NB4 (cell line): Measurements from ENCODE around the gene PCP4.

Experiments used
- POLR2A ChIP-seq: IDR thresholded peaks from 2 replicates; pipeline ENCODE4 v1.6.1; 2011; ENCODE audit warnings: mild to moderate bottlenecking; ENCODE audit not compliant: insufficient read length; ENCODE audit errors: extremely low read depth
- TF ChIP-seq, protein P1 (sequence below): IDR thresholded peaks from one replicate; pipeline ENCODE4 v1.5.1; 2012; ENCODE audit warnings: low read depth, low read length
- TF ChIP-seq, protein P2 (sequence below): IDR thresholded peaks from 2 replicates; pipeline ENCODE4 v1.6.1; 2011; ENCODE audit warnings: low read depth, low read length

DNA sequence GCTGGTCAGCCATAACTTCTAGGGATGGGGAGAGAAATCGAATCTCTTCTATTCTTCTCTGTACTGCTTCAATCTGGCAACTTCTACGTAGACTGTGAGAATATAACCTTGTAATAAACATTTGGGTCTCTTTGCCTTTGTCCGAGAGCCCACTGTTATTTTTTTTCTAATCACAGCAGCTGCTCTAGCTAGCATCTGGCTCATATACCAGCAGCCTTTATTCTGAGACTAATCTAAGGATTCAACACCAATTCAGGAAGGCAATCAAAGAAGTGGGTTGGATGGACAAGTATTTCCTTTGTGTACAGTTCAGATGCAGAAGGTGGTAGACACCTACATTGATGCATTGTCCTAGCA, 15.6 kb downstream of the PCP4 start:
- TF ChIP-seq, protein P1, sequence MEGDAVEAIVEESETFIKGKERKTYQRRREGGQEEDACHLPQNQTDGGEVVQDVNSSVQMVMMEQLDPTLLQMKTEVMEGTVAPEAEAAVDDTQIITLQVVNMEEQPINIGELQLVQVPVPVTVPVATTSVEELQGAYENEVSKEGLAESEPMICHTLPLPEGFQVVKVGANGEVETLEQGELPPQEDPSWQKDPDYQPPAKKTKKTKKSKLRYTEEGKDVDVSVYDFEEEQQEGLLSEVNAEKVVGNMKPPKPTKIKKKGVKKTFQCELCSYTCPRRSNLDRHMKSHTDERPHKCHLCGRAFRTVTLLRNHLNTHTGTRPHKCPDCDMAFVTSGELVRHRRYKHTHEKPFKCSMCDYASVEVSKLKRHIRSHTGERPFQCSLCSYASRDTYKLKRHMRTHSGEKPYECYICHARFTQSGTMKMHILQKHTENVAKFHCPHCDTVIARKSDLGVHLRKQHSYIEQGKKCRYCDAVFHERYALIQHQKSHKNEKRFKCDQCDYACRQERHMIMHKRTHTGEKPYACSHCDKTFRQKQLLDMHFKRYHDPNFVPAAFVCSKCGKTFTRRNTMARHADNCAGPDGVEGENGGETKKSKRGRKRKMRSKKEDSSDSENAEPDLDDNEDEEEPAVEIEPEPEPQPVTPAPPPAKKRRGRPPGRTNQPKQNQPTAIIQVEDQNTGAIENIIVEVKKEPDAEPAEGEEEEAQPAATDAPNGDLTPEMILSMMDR, result no peak
- TF ChIP-seq POLR2A, result no peak
- TF ChIP-seq, protein P2, sequence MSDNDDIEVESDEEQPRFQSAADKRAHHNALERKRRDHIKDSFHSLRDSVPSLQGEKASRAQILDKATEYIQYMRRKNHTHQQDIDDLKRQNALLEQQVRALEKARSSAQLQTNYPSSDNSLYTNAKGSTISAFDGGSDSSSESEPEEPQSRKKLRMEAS, result no peak
